HepG2 (cell line): ENCODE measurements around the gene HSD11B1L. TPM values are rescaled to one million over a fixed set of nuclear protein-coding genes. Genes with fewer than 3 reads are reported as not detected.

ENCODE experiments used
- ATF1 ChIP-seq: IDR thresholded peaks from 2 replicates; pipeline ENCODE4 v1.6.1; 2016; ENCODE audit warnings: mild to moderate bottlenecking, control low read depth
- KAT7 ChIP-seq: IDR thresholded peaks from 2 replicates; pipeline ENCODE4 v1.6.1; 2018; ENCODE audit warnings: borderline replicate concordance, missing compliant biosample characterization
- PRDM4 ChIP-seq: sonication (generic); formaldehyde crosslinking; IDR thresholded peaks from 2 replicates; pipeline ENCODE4 v1.9.0; 2021; ENCODE audit warnings: missing genetic modification reagents, borderline replicate concordance
- ZBTB14 ChIP-seq: sonication (generic); formaldehyde crosslinking; IDR thresholded peaks from 2 replicates; pipeline ENCODE4 v1.4.0; 2020; ENCODE audit warnings: missing genetic modification reagents
- ZMYM2 ChIP-seq: sonication (generic); formaldehyde crosslinking; IDR thresholded peaks from 2 replicates; pipeline ENCODE4 v1.8.0; 2022; ENCODE audit warnings: mild to moderate bottlenecking, missing genetic modification reagents
- ZNF407 ChIP-seq: sonication (generic); formaldehyde crosslinking; IDR thresholded peaks from one replicate; pipeline ENCODE4 v1.5.1; 2020; ENCODE audit warnings: mild to moderate bottlenecking, missing genetic modification reagents; ENCODE audit errors: not compliant biosample characterization
- ZNF567 ChIP-seq: sonication (generic); formaldehyde crosslinking; IDR thresholded peaks from 2 replicates; pipeline ENCODE4 v1.8.1; 2023; ENCODE audit warnings: mild to moderate bottlenecking, missing genetic modification reagents, borderline replicate concordance
- ZNF574 ChIP-seq: sonication (generic); formaldehyde crosslinking; IDR thresholded peaks from 2 replicates; pipeline ENCODE4 v1.4.0; 2020; ENCODE audit warnings: missing genetic modification reagents
- ZNF75D ChIP-seq: sonication (generic); formaldehyde crosslinking; IDR thresholded peaks from 2 replicates; pipeline ENCODE4 v1.8.1; 2023; ENCODE audit warnings: missing genetic modification reagents, mild to moderate bottlenecking, borderline replicate concordance
- ZNF761 ChIP-seq: sonication (generic); formaldehyde crosslinking; conservative IDR thresholded peaks from 2 replicates; pipeline ENCODE4 v1.4.0; 2020; ENCODE audit warnings: mild to moderate bottlenecking, missing genetic modification reagents
- ZNF792 ChIP-seq: IDR thresholded peaks from 2 replicates; pipeline ENCODE4 v1.6.1; 2016
- ZNF839 ChIP-seq: sonication (generic); formaldehyde crosslinking; IDR thresholded peaks from 2 replicates; pipeline ENCODE4 v1.4.0; 2020; ENCODE audit warnings: missing genetic modification reagents, mild to moderate bottlenecking, borderline replicate concordance
- ZSCAN30 ChIP-seq: sonication (generic); formaldehyde crosslinking; IDR thresholded peaks from 2 replicates; pipeline ENCODE4 v1.5.0; 2020; ENCODE audit warnings: mild to moderate bottlenecking, missing genetic modification reagents
- polyA plus RNA-seq, 8 experiments: library from polyadenylated mRNA; depleted of rRNA in 3 of 8; stranded (reverse) in 7 of 8; unstranded in 1 of 8; fragments of >200 nt; fragmentation: Illumina TruSeq in 4 of 8; extraction: Trizol in 4 of 8; gene quantifications; 2 replicates each; pipeline versions ENCODE4 v1.2.1 to v1.2.3, GENCODE V29; 2011 to 2016; ENCODE audit warnings: low read depth in 4 of 8, missing spikeins in 1 of 8, mixed read lengths in 1 of 8; ENCODE audit not compliant: insufficient read depth in 1 of 8
- total RNA-seq, 5 experiments: library from RNA; depleted of rRNA; stranded (reverse); fragments of >200 nt; fragmentation: Illumina TruSeq; extraction: Trizol; gene quantifications; 2 replicates each; pipeline ENCODE4 v1.2.3, GENCODE V29; 2016; ENCODE audit warnings: low read depth in 1 of 5

HSD11B1L gene
- total and polyA plus RNA-seq, 2 of the 13 experiments (the other 11 are each of a cell fraction or from before 2014, with no cell fraction given) = 2.8 to 3.9 TPM

- TF ChIP-seq ZNF407 (peak; percentile 30), ZNF792 (CRISPR knock-in tag) (peak; percentile 97), KAT7 (CRISPR knock-in tag) (no peak), ZSCAN30 (CRISPR knock-in tag) (0 out of 2 replicates have a peak, but pooled peaks have one; percentile 68), ZNF75D (CRISPR knock-in tag) (peak; percentile 77; the same call in 1 of the 2 replicates), ZNF839 (CRISPR knock-in tag) (peak; percentile 84), ZMYM2 (CRISPR knock-in tag) (peak; percentile 32; the same call in 1 of the 2 replicates), ZNF574 (CRISPR knock-in tag) (peak; percentile 95), ATF1 (CRISPR knock-in tag) (peak; percentile 94), ZBTB14 (CRISPR knock-in tag) (peak; percentile 65; the same call in 1 of the 2 replicates), PRDM4 (no peak; the same call in 1 of the 2 replicates), ZNF761 (CRISPR knock-in tag) (peak; percentile 87), ZNF567 (CRISPR knock-in tag) (peak; percentile 91)
Measured at GRCh38 chr19:5719961-5720790, 39.3 kb downstream of the HSD11B1L start, which contains the start of the genes CATSPERD and LONP1 (continued).
